ENCODE data around the gene PRDM16.

DNA sequence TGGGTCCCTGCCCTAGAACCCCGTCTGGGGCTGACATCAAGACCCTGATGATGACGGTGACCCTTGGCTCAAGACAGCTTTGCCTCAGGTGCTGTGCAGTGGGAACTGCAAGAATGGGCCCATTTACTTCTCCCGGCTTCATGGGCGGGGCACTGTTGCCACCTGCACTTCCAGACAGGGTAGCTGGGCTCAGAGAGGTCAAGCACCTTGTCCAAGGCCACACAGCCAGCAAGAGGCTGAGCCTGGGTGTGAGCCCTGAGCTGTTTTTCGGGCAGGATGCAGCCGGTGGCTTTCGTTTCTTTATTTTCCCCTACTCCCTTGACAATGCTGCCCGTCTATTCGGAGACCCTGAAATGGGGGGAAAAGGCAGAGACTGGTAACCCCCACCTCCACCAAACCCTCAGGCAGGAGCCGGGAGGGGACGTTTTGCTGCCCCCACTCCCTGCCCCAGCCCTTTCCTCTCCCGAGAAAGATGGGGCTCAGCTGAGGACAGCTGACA lies 91.7 kb downstream of the PRDM16 start:
- TF ChIP-seq ZNF521 (tag by site-specific recombination; IDR thresholded peaks at IDR 0.05) (no peak), TCF7L2 (IDR thresholded peaks at IDR 0.05; ENCODE audit: borderline replicate concordance, low read depth, low read length) (no peak), ZNF16 (tag by site-specific recombination; IDR thresholded peaks at IDR 0.05; ENCODE audit: low read depth) (no peak), ZNF211 (tag by site-specific recombination; IDR thresholded peaks at IDR 0.05; ENCODE audit: low read depth) (no peak), ZNF777 (tag by site-specific recombination; IDR thresholded peaks at IDR 0.05; ENCODE audit: borderline replicate concordance) (no peak)
- TF ChIP-seq, protein P1, sequence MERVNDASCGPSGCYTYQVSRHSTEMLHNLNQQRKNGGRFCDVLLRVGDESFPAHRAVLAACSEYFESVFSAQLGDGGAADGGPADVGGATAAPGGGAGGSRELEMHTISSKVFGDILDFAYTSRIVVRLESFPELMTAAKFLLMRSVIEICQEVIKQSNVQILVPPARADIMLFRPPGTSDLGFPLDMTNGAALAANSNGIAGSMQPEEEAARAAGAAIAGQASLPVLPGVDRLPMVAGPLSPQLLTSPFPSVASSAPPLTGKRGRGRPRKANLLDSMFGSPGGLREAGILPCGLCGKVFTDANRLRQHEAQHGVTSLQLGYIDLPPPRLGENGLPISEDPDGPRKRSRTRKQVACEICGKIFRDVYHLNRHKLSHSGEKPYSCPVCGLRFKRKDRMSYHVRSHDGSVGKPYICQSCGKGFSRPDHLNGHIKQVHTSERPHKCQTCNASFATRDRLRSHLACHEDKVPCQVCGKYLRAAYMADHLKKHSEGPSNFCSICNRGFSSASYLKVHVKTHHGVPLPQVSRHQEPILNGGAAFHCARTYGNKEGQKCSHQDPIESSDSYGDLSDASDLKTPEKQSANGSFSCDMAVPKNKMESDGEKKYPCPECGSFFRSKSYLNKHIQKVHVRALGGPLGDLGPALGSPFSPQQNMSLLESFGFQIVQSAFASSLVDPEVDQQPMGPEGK (tag by site-specific recombination; IDR thresholded peaks at IDR 0.05), result no peak
- TF ChIP-seq, protein P2, sequence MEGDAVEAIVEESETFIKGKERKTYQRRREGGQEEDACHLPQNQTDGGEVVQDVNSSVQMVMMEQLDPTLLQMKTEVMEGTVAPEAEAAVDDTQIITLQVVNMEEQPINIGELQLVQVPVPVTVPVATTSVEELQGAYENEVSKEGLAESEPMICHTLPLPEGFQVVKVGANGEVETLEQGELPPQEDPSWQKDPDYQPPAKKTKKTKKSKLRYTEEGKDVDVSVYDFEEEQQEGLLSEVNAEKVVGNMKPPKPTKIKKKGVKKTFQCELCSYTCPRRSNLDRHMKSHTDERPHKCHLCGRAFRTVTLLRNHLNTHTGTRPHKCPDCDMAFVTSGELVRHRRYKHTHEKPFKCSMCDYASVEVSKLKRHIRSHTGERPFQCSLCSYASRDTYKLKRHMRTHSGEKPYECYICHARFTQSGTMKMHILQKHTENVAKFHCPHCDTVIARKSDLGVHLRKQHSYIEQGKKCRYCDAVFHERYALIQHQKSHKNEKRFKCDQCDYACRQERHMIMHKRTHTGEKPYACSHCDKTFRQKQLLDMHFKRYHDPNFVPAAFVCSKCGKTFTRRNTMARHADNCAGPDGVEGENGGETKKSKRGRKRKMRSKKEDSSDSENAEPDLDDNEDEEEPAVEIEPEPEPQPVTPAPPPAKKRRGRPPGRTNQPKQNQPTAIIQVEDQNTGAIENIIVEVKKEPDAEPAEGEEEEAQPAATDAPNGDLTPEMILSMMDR (tag by site-specific recombination; IDR thresholded peaks at IDR 0.05), result no peak
- TF ChIP-seq, protein P3, sequence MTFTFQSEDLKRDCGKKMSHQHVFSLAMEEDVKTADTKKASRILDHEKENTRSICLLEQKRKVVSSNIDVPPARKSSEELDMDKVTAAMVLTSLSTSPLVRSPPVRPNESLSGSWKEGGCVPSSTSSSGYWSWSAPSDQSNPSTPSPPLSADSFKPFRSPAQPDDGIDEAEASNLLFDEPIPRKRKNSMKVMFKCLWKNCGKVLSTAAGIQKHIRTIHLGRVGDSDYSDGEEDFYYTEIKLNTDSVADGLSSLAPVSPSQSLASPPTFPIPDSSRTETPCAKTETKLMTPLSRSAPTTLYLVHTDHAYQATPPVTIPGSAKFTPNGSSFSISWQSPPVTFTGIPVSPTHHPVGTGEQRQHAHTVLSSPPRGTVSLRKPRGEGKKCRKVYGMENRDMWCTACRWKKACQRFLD (tag by site-specific recombination; IDR thresholded peaks at IDR 0.05), result no peak
- TF ChIP-seq, protein P4, sequence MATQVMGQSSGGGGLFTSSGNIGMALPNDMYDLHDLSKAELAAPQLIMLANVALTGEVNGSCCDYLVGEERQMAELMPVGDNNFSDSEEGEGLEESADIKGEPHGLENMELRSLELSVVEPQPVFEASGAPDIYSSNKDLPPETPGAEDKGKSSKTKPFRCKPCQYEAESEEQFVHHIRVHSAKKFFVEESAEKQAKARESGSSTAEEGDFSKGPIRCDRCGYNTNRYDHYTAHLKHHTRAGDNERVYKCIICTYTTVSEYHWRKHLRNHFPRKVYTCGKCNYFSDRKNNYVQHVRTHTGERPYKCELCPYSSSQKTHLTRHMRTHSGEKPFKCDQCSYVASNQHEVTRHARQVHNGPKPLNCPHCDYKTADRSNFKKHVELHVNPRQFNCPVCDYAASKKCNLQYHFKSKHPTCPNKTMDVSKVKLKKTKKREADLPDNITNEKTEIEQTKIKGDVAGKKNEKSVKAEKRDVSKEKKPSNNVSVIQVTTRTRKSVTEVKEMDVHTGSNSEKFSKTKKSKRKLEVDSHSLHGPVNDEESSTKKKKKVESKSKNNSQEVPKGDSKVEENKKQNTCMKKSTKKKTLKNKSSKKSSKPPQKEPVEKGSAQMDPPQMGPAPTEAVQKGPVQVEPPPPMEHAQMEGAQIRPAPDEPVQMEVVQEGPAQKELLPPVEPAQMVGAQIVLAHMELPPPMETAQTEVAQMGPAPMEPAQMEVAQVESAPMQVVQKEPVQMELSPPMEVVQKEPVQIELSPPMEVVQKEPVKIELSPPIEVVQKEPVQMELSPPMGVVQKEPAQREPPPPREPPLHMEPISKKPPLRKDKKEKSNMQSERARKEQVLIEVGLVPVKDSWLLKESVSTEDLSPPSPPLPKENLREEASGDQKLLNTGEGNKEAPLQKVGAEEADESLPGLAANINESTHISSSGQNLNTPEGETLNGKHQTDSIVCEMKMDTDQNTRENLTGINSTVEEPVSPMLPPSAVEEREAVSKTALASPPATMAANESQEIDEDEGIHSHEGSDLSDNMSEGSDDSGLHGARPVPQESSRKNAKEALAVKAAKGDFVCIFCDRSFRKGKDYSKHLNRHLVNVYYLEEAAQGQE (tag by site-specific recombination; IDR thresholded peaks at IDR 0.05), result no peak
